ENCODE data around the gene BANF2.

GRCh38 chr20:17710379-17711266 lies 10.9 kb downstream of the BANF2 start:
- TF ChIP-seq EZH2 (IDR thresholded peaks at IDR 0.05; ENCODE audit: borderline replicate concordance, low read depth, low read length, severe bottlenecking), result no peak
- TF ChIP-seq CTCF (IDR thresholded peaks at IDR 0.05; ENCODE audit: borderline replicate concordance, extremely low read depth, low read length, poor library complexity, severe bottlenecking), result no peak
